H1 (cell line): Measurements from ENCODE around the gene CFDP1. TPM values are rescaled to one million over a fixed set of nuclear protein-coding genes. Genes with fewer than 3 reads are reported as not detected.

ENCODE experiments used
- CHD7 ChIP-seq: fragments of 300-600 bp; sonication (generic); IDR thresholded peaks from 2 replicates; pipeline ENCODE4 v1.7.1; 2012; ENCODE audit warnings: low read length, moderate library complexity, mild to moderate bottlenecking, inconsistent platforms; ENCODE audit not compliant: insufficient replicate concordance
- polyA plus RNA-seq, 7 experiments: library from polyadenylated mRNA; depleted of rRNA in 3 of 7; stranded (reverse) in 5 of 7; unstranded in 2 of 7; fragments of >200 nt in 5 of 7; fragments of 200-250 nt in 2 of 7; gene quantifications; 1 replicate in 5 of 7; 2 replicates in 1 of 7; 4 replicates in 1 of 7; pipeline versions ENCODE4 v1.2.1 to v1.2.3, GENCODE V29; 2011 to 2013; ENCODE audit warnings: missing spikeins in 2 of 7, mixed read lengths in 2 of 7
- total RNA-seq: library from RNA; stranded (reverse); fragmentation: NEBNext Ultra II Directional; extraction: Animal tissue kit (Norgen Biotek cat#: 25700); gene quantifications from 2 replicates; pipeline ENCODE4 v1.2.1, GENCODE V29; 2021
- TF ChIP-seq, protein P1 (sequence below): IDR thresholded peaks from 2 replicates; pipeline ENCODE4 v1.6.1; 2011; ENCODE audit warnings: low read length, improper control_type of control experiment

CFDP1 gene
- total and polyA plus RNA-seq, 2 of the 8 experiments (the other 6 are each of a cell fraction or from before 2014, with no cell fraction given) = 25.5 to 77.3 TPM

- TF ChIP-seq CHD7 = no peak
- TF ChIP-seq, protein P1, sequence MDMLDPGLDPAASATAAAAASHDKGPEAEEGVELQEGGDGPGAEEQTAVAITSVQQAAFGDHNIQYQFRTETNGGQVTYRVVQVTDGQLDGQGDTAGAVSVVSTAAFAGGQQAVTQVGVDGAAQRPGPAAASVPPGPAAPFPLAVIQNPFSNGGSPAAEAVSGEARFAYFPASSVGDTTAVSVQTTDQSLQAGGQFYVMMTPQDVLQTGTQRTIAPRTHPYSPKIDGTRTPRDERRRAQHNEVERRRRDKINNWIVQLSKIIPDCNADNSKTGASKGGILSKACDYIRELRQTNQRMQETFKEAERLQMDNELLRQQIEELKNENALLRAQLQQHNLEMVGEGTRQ = no peak
These were observed 35.0 kb downstream of the CFDP1 start (continued) for GRCh38 chr16:75398333-75398732.
